Measurements from ENCODE around the gene LIMK2. TPM values are rescaled to one million over a fixed set of nuclear protein-coding genes. Genes with fewer than 3 reads are reported as not detected.

LIMK2 gene
- total RNA-seq, 1 experiment from 2014 or later, result 42.8 TPM

DNA sequence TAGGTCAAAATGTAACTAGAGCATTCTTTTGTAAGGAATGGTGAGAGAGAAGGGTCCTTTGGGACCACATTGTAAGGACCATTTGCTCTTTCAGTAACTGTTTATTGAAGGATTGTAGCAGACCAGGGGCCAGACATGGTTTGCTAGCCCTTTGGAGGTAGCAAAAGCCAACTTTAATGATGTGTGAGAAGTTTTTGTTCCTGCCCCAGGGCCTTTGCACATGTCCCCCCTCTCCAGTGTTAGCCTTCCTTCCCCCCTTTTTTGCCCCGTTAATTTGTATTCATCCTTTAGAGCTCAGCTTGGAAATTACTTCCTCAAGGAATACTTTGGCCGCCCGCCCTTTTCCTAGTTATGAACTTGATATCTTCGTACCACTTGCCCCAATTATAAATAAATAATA is 9.0 kb downstream of the LIMK2 start (continued):
- no peak for TF ChIP-seq ESRRA (CRISPR knock-in tag; IDR thresholded peaks at IDR 0.05; ENCODE audit: borderline replicate concordance)
- TF ChIP-seq, protein P1, sequence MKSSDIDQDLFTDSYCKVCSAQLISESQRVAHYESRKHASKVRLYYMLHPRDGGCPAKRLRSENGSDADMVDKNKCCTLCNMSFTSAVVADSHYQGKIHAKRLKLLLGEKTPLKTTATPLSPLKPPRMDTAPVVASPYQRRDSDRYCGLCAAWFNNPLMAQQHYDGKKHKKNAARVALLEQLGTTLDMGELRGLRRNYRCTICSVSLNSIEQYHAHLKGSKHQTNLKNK (CRISPR knock-in tag; IDR thresholded peaks at IDR 0.05), result no peak
- TF ChIP-seq STAT6 (CRISPR knock-in tag; conservative IDR thresholded peaks at IDR 0.05; ENCODE audit: low read depth), result no peak
- TF ChIP-seq ARID4B (CRISPR knock-in tag; IDR thresholded peaks at IDR 0.05; ENCODE audit: borderline replicate concordance), result no peak
- TF ChIP-seq E2F4 (CRISPR knock-in tag; IDR thresholded peaks at IDR 0.05; ENCODE audit: borderline replicate concordance, low read depth), result no peak

- Mint-ChIP-seq H3K36me3 (peaks cover 3% of the 10 kb centered on the region), H3K27me3 (ENCODE audit: low read depth) (no peaks in the 10 kb centered on the region), H3K27ac (no peak overlapping the region; the same call in 1 of the 2 replicates), H3K4me3 (no peak overlapping the region), H3K4me1 (peaks cover 14% of the 10 kb centered on the region), H3K9me3 (no peaks in the 10 kb centered on the region)
- POLR2A ChIA-PET, result interaction anchor here (0.7 to 1.2 kb wide), 2 partner anchors 10 to 12 kb away, joined by 3 read pairs; no protein-coding TSS in a partner anchor
- ATAC-seq (no peak), DNase-seq (ENCODE audit: low spot score) (no peak)
- CTCF ChIA-PET, result interaction anchor here (1.0 to 4.7 kb wide), 3 partner anchors 10 to 50 kb away, joined by 3 to 22 read pairs (median 4); partner anchors contain the start of gene LIMK2
- TF ChIP-seq MXD4 (CRISPR knock-in tag; IDR thresholded peaks at IDR 0.05; ENCODE audit: borderline replicate concordance) (no peak), ZNF671 (CRISPR knock-in tag; IDR thresholded peaks at IDR 0.05) (no peak), TP53 (CRISPR knock-in tag; IDR thresholded peaks at IDR 0.05) (no peak), ATF1 (CRISPR knock-in tag; IDR thresholded peaks at IDR 0.05) (no peak), NR2C2 (CRISPR knock-in tag; IDR thresholded peaks at IDR 0.05) (no peak), SMAD4 (CRISPR knock-in tag; IDR thresholded peaks at IDR 0.05) (no peak), TEAD1 (CRISPR knock-in tag; IDR thresholded peaks at IDR 0.05) (no peak), TCF7 (CRISPR knock-in tag; IDR thresholded peaks at IDR 0.05; ENCODE audit: low read depth) (no peak), NR3C1 (CRISPR knock-in tag; conservative IDR thresholded peaks at IDR 0.05; ENCODE audit: low read depth) (no peak), RORB (CRISPR knock-in tag; IDR thresholded peaks at IDR 0.05) (no peak), CBFB (CRISPR knock-in tag; IDR thresholded peaks at IDR 0.05; ENCODE audit: low read depth) (no peak), ARID4B (CRISPR knock-in tag; IDR thresholded peaks at IDR 0.05; ENCODE audit: borderline replicate concordance) (no peak), ZNF512 (CRISPR knock-in tag; IDR thresholded peaks at IDR 0.05; ENCODE audit: borderline replicate concordance) (no peak)
- TF ChIP-seq, protein P2, sequence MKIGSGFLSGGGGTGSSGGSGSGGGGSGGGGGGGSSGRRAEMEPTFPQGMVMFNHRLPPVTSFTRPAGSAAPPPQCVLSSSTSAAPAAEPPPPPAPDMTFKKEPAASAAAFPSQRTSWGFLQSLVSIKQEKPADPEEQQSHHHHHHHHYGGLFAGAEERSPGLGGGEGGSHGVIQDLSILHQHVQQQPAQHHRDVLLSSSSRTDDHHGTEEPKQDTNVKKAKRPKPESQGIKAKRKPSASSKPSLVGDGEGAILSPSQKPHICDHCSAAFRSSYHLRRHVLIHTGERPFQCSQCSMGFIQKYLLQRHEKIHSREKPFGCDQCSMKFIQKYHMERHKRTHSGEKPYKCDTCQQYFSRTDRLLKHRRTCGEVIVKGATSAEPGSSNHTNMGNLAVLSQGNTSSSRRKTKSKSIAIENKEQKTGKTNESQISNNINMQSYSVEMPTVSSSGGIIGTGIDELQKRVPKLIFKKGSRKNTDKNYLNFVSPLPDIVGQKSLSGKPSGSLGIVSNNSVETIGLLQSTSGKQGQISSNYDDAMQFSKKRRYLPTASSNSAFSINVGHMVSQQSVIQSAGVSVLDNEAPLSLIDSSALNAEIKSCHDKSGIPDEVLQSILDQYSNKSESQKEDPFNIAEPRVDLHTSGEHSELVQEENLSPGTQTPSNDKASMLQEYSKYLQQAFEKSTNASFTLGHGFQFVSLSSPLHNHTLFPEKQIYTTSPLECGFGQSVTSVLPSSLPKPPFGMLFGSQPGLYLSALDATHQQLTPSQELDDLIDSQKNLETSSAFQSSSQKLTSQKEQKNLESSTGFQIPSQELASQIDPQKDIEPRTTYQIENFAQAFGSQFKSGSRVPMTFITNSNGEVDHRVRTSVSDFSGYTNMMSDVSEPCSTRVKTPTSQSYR (CRISPR knock-in tag; IDR thresholded peaks at IDR 0.05), result no peak
Measured at GRCh38 chr22:31222736-31223135, 10.6 kb downstream of the LIMK2 start.
